ENCODE data around the gene TRIM40.

The TRIM40 gene

GRCh38 chr6:30149858-30150550 is 14.1 kb downstream of the TRIM40 start:
- no peak for TF ChIP-seq CTCF (IDR thresholded peaks at IDR 0.05; ENCODE audit: poor library complexity, severe bottlenecking)
- H3K4me1 ChIP-seq (ENCODE audit: insufficient read depth, poor library complexity, severe bottlenecking): peaks cover 7% of the 10 kb centered on the region
- H3K4me3 ChIP-seq (ENCODE audit: severe bottlenecking): no peak overlapping the region
- H3K27me3 ChIP-seq (ENCODE audit: insufficient read depth, poor library complexity, severe bottlenecking): no peaks in the 10 kb centered on the region
- DNase-seq (ENCODE audit: low spot score) (no peak), ATAC-seq (ENCODE audit: low read depth) (no peak)
- no peaks in the 10 kb centered on the region for H3K9me3 ChIP-seq (ENCODE audit: severe bottlenecking)
- H3K27ac ChIP-seq (ENCODE audit: poor library complexity, severe bottlenecking): no peak overlapping the region
- no peaks in the 10 kb centered on the region for H3K36me3 ChIP-seq (ENCODE audit: low read depth)

- no peak for ATAC-seq (ENCODE audit: low read depth)
- peaks cover 15% of the 10 kb centered on the region for H3K4me1 ChIP-seq (ENCODE audit: insufficient read depth, poor library complexity, severe bottlenecking)
These were observed 14.9 kb downstream of the TRIM40 start for GRCh38 chr6:30150671-30151395.

GRCh38 chr6:30151580-30151979 is 15.6 kb downstream of the TRIM40 start:
- DNase-seq (ENCODE audit: low spot score) (no peak), ATAC-seq (ENCODE audit: low read depth) (no peak)
- Histone ChIP-seq H3K36me3 (ENCODE audit: low read depth) (no peaks in the 10 kb centered on the region), H3K9me3 (ENCODE audit: severe bottlenecking) (no peaks in the 10 kb centered on the region), H3K27ac (ENCODE audit: poor library complexity, severe bottlenecking) (no peak overlapping the region), H3K27me3 (ENCODE audit: insufficient read depth, poor library complexity, severe bottlenecking) (no peaks in the 10 kb centered on the region), H3K4me3 (ENCODE audit: severe bottlenecking) (no peak overlapping the region), H3K4me1 (ENCODE audit: insufficient read depth, poor library complexity, severe bottlenecking) (peaks cover 22% of the 10 kb centered on the region)
- no peak for TF ChIP-seq CTCF (IDR thresholded peaks at IDR 0.05; ENCODE audit: poor library complexity, severe bottlenecking)

More at GRCh38 chr6:30150671-30151395, 14.9 kb downstream of the TRIM40 start:
- H3K4me3 ChIP-seq (ENCODE audit: severe bottlenecking): no peak overlapping the region
- H3K27me3 ChIP-seq (ENCODE audit: insufficient read depth, poor library complexity, severe bottlenecking): no peaks in the 10 kb centered on the region
- TF ChIP-seq CTCF (IDR thresholded peaks at IDR 0.05; ENCODE audit: poor library complexity, severe bottlenecking): no peak
- DNase-seq (ENCODE audit: low spot score): no peak
- no peaks in the 10 kb centered on the region for H3K9me3 ChIP-seq (ENCODE audit: severe bottlenecking)
- no peaks in the 10 kb centered on the region for H3K36me3 ChIP-seq (ENCODE audit: low read depth)
- H3K27ac ChIP-seq (ENCODE audit: poor library complexity, severe bottlenecking): no peak overlapping the region

- ATAC-seq (ENCODE audit: low read depth): no peak
- DNase-seq (ENCODE audit: low spot score): no peak
- Histone ChIP-seq H3K27me3 (ENCODE audit: insufficient read depth, poor library complexity, severe bottlenecking) (no peaks in the 10 kb centered on the region), H3K4me1 (ENCODE audit: insufficient read depth, poor library complexity, severe bottlenecking) (peaks cover 23% of the 10 kb centered on the region), H3K9me3 (ENCODE audit: severe bottlenecking) (no peaks in the 10 kb centered on the region), H3K4me3 (ENCODE audit: severe bottlenecking) (no peak overlapping the region), H3K36me3 (ENCODE audit: low read depth) (no peaks in the 10 kb centered on the region), H3K27ac (ENCODE audit: poor library complexity, severe bottlenecking) (no peak overlapping the region)
- TF ChIP-seq CTCF (IDR thresholded peaks at IDR 0.05; ENCODE audit: poor library complexity, severe bottlenecking): no peak
These were observed 16.2 kb downstream of the TRIM40 start for GRCh38 chr6:30152016-30152673.
